Measurements from ENCODE around the gene KLHDC4. TPM values are rescaled to one million over a fixed set of nuclear protein-coding genes. Genes with fewer than 3 reads are reported as not detected.

Gene KLHDC4
- total RNA-seq, 1 experiment from 2014 or later = 76.2 TPM

DNA sequence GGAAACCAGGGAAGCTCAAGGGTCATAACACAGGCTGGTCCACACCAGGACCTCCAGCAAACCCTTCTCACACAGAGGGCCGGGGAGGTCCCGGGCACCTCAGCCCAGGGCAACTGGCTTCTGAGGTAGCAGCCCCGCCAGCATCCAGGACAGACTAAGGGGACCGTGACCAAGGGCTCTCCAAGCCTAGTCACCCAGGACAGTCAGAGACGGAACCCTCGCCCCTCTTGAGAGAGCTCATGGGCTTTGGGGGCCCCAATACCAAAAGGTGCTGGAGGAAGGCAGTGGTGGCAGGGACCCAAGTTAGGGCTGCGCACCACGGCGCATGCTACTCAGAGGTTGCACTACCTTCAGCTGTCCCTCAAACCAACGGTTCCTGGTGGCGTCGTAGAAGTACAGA, 54.9 kb downstream of the KLHDC4 start:
- Histone ChIP-seq H4K20me1 (ENCODE audit: control insufficient read depth, insufficient read depth, insufficient read length) (no peaks in the 10 kb centered on the region), H3K14ac (ENCODE audit: insufficient read depth, low read length) (no peak overlapping the region), H3K9me3 (ENCODE audit: control insufficient read depth, low read depth, low read length) (no peaks in the 10 kb centered on the region), H3K9ac (ENCODE audit: extremely low read depth, insufficient read length, low read length) (no peak overlapping the region), H4K5ac (ENCODE audit: insufficient read length, low read depth, low read length) (no peak overlapping the region), H3K18ac (ENCODE audit: insufficient read length, low read depth, low read length) (no peak overlapping the region), H4K8ac (replicated peaks; ENCODE audit: insufficient read length, low read depth, low read length) (no peak overlapping the region), H3T11ph (ENCODE audit: low read length) (no peak overlapping the region), H4K91ac (ENCODE audit: insufficient read length, low read depth, low read length) (no peak overlapping the region), H2BK20ac (ENCODE audit: low read depth, low read length, poor library complexity, severe bottlenecking) (no peak overlapping the region), H3K79me1 (ENCODE audit: insufficient read depth, low read depth, low read length, poor library complexity, severe bottlenecking) (no peaks in the 10 kb centered on the region), H2AK5ac (ENCODE audit: insufficient read length, low read length) (no peak overlapping the region), H3K23me2 (ENCODE audit: insufficient read length, low read depth, low read length, poor library complexity, severe bottlenecking) (no peaks in the 10 kb centered on the region), H2BK12ac (ENCODE audit: insufficient read length, low read depth, low read length) (no peak overlapping the region), H2AFZ (ENCODE audit: low read length) (no peak overlapping the region), H2BK120ac (ENCODE audit: low read depth, low read length, poor library complexity, severe bottlenecking) (no peak overlapping the region), H3K4me2 (ENCODE audit: insufficient read depth, insufficient read length, low read length) (no peak overlapping the region), H2BK15ac (ENCODE audit: low read depth, low read length) (no peak overlapping the region), H3K27ac (ENCODE audit: insufficient read length, low read depth, low read length) (no peak overlapping the region), H3K4ac (ENCODE audit: low read depth, low read length) (no peak overlapping the region), H3K56ac (ENCODE audit: insufficient read length, low read depth, low read length) (no peak overlapping the region), H3K23ac (ENCODE audit: insufficient read length, low read depth, low read length) (no peak overlapping the region), H3K27me3 (ENCODE audit: insufficient read depth, low read length) (no peaks in the 10 kb centered on the region), H2BK5ac (ENCODE audit: insufficient read length, low read length) (no peak overlapping the region), H3K4me1 (ENCODE audit: insufficient read depth, low read length) (no peaks in the 10 kb centered on the region), H3K79me2 (ENCODE audit: insufficient read depth, low read length) (no peaks in the 10 kb centered on the region)
- no peaks in the 10 kb centered on the region; the same call in none of the 2 replicates for H3K27me3 Mint-ChIP-seq (ENCODE audit: low read depth)
- TF ChIP-seq, protein P1, sequence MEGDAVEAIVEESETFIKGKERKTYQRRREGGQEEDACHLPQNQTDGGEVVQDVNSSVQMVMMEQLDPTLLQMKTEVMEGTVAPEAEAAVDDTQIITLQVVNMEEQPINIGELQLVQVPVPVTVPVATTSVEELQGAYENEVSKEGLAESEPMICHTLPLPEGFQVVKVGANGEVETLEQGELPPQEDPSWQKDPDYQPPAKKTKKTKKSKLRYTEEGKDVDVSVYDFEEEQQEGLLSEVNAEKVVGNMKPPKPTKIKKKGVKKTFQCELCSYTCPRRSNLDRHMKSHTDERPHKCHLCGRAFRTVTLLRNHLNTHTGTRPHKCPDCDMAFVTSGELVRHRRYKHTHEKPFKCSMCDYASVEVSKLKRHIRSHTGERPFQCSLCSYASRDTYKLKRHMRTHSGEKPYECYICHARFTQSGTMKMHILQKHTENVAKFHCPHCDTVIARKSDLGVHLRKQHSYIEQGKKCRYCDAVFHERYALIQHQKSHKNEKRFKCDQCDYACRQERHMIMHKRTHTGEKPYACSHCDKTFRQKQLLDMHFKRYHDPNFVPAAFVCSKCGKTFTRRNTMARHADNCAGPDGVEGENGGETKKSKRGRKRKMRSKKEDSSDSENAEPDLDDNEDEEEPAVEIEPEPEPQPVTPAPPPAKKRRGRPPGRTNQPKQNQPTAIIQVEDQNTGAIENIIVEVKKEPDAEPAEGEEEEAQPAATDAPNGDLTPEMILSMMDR (conservative IDR thresholded peaks at IDR 0.05) = no peak
- H3K36me3 Mint-ChIP-seq (ENCODE audit: insufficient read depth in 1 of 3, low read depth in 3 of 3) = peaks cover 18 to 63% (median 49%) of the 10 kb centered on the region in 3 experiments; a peak in 6 of 7 replicates
- no peak for DNase-seq
- H3K4me1 Mint-ChIP-seq = peaks cover 3 to 10% of the 10 kb centered on the region in 2 experiments
- 0 out of 7 replicates have a peak overlapping the region, but pooled peaks of 2 of the 3 experiments have one; percentile 18 to 44 for H3K27ac Mint-ChIP-seq
- WGBS (ENCODE audit: extremely low coverage, insufficient read length, low lambda C conversion rate) = no CpG with 5 or more reads among the region's 12 CpGs
- no peaks in the 10 kb centered on the region for H3K9me3 Mint-ChIP-seq
- no peak overlapping the region for H3K4me3 Mint-ChIP-seq

Measured in H9 (cell line).